Renal cortex interstitium (tissue), 11 donors: ENCODE data around the gene RNPS1. TPM values are rescaled to one million over a fixed set of nuclear protein-coding genes. Genes with fewer than 3 reads are reported as not detected.
"Not testable (repeated sequence)": the region's sequence is repeated elsewhere in the genome, so short reads cannot be mapped to it uniquely, and the experiment has no call there.

ENCODE experiments used
- DNase-seq, 11 donors: peaks; one replicate each; pipeline ENCODE4 v3.0.0-alpha.2; 2013; ENCODE audit warnings: low read depth in 9 of 11, low spot score in 4 of 11; ENCODE audit errors: extremely low read depth in 1 of 11
- polyA plus RNA-seq, 3 donors: library from polyadenylated mRNA; unstranded; fragments of 120-200 nt; gene quantifications; one replicate each; pipeline ENCODE4 v1.2.1, GENCODE V29; 2013; ENCODE audit not compliant: insufficient read length in 3 of 3

The RNPS1 gene
- polyA plus RNA-seq, 3 donors = 194 to 231 (median 219) TPM

DNA sequence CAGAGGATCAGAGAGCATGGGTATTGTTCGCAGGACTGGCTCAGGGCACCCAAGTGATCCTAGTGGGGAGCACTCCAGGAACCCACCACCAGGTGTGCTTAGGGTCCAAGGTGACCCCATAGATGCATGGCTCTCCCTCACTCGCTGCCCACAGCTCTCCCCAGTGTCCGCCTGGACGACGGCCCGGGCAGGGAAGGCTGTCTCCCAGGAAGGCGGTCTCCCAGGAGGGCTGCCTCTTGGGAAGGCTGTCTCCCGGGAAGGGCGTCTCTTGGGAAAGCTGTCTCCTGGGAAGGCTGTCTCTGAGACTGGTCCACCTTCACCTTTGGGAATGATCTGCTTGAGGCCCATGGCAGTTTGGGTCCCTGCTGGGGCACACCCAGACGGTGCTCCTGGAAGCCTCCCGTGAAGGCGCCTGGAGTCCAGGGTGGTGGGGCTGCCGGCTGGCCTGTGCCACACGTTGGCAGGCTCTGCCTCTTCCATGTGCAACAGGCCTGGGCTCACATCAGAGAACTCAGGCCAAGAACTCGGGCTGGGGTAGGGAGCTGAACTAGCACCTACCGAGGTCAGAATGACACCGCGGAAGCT, 21.5 kb downstream of the RNPS1 start:
- DNase-seq = no peak

DNA sequence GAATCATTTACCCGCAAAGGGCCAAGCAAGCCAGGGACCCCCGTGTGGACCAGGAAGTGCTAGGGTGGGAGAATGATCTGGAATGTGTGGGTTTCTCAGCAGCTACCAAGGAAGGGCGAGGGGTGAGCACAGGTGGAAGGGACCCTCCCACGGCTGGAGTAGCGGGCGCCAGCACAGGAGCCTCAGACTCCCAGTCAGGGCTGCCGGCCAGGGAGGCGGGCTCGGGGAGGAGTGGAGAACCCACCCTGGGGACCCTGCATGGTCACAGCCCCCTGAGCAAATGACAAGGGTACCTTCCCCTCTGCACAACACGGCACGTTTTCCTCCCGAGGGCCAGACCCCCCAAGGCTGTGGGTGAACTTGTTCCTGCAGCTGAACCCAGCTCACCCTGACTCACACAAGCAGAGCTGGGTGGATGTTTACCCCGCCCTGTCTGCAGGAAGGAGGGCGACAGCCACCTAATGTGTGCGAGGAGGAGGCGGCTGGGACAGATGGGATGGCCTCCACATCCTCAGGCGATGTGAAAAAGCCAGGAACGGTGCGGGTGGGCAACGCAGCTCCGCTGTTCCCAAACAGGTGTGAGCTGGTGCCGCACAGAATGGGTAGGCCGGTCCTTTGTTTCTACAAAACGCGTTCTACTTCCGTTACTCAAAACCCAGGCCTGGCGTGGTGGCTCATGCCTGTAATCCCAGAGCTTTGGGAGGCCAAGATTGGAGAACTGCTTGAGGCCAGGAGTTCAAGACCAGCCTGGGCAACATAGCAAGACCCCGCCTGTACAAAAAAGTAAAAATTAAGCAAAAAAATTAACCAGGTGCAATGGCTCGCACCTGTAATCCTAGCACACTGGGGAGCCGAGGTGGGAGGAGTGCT, 22.8 kb downstream of the RNPS1 start:
- DNase-seq = no peak

DNA sequence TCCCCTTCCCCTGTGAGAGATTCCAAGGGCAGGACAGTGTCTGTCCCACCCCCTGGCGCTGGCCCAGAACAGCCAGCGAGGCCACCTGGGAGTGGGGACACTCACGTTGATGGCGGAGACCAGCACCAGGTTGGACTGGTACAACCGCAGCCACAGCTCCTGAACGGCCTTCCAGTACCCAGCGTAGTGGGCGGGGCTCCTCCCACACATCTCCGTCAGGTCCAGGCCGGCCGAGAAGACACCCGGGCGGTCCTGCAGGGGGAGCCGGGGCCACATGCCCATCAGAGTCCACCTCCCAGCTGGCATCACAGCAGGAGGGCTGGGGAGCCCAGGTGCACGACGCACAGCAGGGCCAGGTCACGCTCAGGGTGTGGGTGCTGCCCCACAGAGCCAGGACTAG, 23.6 kb downstream of the RNPS1 start:
- no peak for DNase-seq

DNA sequence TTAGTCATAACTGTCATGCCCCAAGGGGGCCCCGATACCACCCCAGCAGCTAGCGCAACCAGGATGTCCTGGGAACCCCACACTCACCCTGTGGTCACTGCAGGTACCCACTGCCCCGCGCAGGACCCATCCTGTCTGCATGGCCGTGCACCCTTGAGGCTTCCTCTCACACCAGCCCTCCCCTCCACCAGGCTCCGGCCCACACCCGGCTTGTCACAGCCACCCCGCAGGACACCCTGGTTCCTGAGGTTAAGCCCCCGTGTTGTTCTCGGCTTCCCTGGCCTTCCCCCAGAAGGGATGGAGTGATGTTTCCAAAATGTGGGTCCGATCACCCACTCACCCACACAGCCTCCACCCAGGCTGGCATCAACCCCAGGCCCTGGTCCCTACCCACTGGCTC, 24.1 kb downstream of the RNPS1 start:
- no peak for DNase-seq

DNA sequence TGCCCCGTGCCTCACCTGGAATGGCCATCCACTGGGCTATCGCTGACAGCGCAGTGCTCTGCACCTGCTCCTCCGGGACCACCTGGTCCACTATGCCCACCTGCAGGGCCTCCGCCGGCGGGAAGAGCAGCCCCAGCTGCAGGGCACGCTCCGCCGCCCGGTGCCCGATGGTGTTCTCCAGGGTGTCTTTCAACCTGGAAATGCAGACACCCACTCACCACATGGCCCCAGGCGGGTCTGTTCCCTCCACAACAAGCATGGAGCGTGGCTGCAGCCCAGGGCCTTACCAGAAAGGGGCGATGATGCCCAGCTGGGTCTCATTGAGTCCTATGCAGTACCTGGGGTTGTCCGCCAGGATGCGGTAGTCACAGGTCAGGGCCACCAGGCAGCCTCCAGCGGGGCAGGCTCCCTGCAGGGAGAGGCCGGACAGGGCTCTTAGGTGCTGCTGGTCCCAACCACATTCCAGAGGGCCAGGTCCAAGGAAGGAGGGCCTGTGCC, 24.8 kb downstream of the RNPS1 start:
- no peak for DNase-seq

DNA sequence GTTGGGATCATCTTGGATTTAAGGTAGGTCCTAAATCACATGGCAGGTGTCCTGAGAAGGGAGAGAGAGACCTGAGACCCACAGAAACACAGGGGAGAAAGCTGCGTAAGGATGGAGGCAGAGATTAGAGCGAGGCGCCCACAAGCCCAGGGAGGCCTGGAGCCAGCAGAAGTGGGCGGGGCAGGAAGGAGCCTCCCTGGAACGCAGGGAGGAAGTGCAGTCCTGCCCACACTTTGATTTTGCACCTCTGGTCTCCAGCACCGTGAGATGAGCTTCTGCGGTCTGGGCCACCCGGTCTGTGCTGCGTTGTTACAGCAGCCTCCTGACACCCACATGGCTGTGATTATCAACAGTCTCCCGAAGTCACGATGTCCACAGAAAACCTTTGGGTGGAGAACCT, 25.3 kb downstream of the RNPS1 start:
- DNase-seq = no peak

DNA sequence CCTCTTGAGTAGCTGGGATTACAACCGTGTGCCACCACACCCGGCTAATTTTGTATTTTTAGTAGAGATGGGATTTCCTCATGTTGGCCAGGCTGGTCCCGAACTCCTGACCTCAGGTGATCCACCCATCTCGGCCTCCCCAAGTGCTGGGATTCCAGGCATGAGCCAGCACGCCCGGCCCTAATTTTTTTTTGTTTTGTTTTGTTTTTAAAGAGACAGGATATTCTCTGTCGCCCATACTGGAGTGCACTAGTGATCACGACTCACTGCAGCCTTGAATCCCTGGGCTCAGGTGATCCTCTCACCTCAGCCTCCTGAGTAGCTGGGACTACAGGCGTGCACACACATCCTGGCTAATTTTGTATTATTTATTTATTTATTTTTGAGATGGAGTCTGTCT, 27.6 kb downstream of the RNPS1 start:
- not testable (repeated sequence) for DNase-seq

DNA sequence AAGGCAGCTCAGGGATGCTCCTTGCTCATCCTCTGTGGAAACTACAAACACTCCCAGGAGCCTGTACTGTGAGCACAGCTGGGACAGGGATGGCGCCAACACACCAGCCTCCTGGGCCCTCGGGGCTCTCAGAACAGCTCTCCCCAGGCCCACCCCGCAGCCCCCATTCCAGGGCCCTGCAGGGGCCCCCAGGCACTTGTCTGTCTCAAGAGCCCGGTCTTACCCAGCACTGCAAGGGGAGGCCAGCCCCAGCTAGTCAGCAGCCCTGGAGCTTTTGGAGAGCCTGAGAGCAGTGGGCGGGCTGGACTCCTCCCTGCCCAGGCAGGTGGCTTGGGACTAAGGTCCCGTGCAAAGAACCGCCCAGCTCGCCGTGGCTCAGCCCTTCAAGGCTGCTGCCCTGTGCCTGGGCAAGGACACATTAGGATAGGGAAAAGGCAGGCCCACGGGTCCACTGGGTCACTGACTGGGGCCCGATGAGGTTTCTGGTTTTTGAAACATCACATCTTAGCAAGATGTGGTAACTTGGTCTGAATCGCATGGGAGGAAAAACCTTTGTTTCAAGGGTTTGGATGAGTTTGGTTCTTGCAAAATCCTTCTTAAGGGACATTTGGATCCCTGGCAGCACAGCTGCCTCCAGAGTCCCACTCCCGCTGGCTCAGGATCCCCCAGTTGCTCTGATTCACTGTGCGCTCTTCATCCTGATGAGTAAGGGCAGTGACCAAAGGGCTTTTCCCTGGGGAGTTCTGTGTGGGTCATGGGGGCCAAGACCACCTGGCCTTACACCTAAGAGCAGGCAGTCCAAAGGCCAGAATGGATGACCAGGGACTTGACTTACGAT, 28.9 kb downstream of the RNPS1 start:
- DNase-seq = no peak

DNA sequence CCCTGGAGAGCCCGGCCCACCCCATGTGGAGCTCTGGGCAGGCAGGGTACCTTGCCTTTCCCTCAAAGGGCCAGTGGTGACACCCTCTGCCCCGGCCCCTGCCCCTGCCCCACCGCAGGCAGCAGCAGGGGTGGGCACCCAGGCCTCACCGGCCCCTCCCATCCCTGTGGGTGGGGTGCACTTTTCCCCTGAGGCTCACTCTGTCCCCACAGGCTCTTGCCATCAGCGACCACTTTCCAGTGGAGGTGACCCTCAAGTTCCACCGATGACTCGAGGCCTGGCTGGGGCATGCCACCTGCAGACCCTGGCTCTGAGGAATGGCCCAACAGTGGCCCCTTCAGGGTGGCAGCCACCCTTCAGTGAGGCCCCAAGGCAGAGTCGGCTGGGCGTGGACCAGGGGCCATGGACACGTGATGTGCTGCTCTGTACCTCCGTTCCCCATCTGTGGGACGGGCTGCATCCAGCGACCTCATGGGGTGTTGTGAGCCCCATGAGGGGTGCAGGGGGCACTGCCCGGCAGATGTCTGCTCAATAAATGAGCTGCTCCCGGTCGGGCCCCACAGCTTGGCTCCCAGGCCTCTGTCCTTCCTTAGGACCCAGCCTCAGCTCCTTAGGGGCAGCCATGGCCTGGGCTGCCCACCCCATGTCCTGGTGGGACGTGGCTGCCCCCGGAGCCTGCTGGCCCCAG, 29.6 kb downstream of the RNPS1 start:
- DNase-seq = no peak

DNA sequence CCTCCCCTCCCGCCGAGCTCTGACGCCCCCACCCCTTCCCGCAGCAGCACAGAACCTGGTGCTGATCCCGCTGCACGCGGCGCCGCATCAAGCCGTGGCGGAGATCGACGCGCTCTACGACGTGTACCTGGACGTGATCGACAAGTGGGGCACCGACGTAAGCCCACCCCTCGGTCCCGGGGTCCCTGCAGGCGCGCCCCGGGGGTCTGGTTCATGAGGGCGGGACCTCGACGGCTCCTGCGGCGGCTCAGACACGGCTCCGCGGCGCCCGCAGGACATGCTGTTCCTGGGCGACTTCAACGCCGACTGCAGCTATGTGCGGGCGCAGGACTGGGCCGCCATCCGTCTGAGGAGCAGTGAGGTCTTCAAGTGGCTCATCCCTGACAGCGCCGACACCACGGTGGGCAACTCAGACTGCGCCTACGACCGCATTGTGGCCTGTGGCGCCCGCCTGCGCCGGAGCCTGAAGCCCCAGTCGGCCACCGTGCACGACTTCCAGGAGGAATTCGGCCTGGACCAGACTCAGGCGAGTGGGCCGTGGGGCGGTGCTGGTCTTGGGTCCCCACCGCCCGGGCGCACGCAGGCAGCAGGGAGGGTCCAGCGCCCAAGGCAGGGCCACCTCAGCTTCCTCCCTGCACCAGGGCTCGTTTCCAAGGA, 30.3 kb downstream of the RNPS1 start:
- DNase-seq = no peak

DNA sequence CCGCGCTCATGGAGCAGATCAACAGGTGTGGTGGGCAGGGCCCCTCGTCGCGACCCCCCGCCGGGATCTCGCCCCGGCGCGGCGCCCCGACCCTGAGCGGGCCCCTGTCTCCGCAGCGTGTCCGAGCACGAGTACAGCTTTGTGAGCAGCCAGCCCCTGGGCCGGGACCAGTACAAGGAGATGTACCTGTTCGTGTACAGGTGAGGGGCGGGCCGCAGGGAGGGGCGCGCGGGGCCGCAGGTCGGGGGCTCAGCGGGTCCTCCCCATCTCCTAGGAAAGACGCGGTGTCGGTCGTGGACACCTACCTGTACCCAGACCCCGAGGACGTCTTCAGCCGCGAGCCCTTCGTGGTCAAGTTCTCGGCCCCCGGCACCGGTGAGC, 30.8 kb downstream of the RNPS1 start:
- no peak for DNase-seq

DNA sequence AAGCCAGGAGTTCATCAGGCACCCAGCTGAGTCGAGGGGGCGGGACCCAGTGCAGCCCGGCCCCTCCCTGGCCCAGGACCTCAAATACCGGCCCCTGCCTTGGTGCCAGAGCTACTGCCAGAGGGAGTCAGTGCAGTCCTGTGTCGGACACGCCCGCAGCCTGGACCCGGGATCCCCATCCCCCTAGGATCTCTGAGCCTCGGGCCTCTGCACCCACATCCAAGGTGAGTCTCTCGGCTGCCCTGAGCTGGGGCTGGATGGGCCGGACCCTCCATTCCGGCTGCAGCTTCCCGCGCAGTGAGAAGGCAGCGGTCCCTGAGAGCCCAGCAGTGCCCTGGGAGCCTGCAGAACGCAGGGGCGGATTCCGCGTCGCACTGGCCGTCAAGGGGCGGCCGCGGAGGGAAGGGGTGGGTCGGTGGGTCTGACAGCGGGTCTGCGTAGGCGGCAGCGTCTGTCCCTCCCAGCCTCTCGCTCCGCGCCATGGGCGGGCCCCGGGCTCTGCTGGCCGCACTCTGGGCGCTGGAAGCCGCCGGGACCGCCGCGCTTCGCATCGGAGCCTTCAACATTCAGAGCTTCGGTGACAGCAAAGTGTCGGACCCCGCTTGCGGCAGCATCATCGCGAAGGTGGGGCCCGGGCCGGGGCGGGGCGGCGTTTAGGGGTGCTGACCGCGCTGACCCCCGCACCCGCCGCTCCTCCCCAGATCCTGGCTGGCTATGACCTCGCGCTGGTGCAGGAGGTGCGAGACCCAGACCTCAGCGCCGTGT, 31.4 kb downstream of the RNPS1 start, which contains the start of gene DNASE1L2:
TSS of gene DNASE1L2 (plus strand) at position 108 of the 765 bp plus-strand sequence. CDS start at position 481, 373 bp downstream.
- no peak for DNase-seq

DNA sequence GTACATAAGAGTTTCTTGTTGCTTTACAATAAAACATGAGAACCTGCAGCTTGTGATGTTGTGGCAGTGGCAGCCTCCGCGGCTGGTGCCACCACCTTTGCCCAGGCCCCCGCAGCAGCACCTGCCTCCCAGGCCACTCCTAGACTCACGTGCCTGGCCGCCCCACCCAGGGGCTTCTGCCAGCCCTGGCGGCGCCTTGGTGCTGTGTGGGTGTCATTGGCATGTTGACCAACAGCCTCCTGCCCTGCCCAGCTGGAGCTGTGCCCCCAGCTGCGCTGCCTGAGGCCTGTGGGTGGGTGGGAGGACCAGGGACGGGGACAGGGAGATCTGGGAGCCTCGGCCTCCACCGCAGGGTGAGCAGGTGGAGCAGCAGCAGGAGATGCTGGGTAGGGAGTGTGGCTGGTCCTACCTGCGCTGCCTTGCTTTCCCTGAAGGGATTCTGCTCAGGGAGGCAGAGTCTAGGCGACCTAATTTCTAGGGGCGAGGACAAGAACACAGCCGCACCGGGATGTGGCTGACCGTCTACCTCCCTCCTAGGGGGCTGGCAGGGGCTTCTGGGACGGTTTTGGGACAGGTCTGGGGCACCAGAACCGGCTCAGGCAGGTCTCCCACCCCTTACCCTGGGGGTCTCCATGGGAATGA, 32.1 kb downstream of the RNPS1 start:
- DNase-seq = no peak

DNA sequence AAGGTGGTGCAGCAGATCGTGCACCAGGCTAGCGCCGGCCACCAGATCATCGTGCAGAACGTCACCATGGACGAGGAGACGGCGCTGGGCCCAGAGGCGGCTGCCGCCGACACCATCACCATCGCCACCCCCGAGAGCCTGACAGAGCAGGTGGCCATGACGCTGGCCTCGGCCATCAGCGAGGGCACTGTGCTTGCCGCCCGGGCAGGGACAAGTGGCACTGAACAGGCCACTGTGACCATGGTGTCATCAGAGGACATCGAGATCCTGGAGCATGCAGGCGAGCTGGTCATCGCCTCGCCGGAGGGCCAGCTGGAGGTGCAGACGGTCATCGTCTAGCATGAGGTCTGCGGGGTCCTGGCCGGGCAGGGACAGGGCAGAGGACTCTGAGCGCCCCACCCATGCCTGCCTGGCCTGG, 32.7 kb downstream of the RNPS1 start:
- DNase-seq = no peak

DNA sequence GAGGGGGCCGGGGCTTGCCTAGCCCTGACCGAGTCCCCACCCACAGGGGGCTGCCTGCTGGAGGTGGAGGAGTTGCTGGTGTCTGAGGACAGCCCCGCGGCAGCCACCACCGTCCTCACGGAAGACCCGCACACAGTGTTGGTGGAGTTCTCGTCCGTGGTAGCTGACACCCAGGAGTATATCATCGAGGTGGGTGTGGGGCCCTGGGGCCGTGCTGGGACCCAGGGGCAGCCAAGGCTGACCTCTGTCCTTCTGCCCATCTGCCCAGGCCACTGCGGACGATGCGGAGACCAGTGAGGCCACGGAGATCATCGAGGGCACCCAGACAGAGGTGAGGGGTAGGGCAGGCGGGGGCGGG, 33.1 kb downstream of the RNPS1 start:
- no peak for DNase-seq

DNA sequence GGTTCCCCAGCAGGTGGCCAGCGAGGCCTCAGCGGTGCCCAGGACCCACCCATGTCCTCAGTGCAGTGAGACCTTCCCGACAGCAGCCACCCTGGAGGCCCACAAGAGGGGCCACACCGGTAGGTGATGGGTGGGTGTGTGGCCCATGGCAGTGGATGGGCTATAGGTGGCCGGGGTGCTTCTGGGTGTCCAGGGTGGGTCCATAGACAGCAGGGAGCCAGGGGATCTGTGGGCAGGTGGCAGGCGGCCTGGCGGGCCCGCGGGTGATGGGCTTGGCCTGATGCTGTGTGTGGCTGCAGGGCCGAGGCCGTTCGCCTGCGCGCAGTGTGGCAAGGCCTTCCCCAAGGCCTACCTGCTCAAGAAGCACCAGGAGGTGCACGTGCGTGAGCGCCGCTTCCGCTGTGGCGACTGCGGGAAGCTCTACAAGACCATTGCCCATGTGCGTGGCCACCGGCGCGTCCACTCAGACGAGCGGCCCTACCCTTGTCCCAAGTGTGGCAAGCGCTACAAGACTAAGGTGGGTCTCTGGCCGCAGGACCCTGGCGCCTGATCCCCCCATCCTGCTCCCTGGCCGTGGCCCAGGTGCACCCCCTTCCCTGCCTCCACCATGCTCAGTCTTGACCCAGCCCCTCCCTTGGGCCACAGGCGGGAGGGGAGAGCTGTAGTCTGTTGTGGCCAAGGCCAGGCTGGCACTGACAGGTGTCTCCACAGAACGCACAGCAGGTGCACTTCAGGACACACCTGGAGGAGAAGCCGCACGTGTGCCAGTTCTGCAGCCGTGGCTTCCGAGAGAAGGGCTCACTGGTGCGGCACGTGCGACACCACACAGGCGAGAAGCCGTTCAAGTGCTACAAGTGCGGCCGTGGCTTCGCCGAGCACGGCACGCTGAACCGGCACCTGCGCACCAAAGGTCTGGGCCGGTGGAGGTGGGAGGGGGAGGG, 33.8 kb downstream of the RNPS1 start:
- no peak for DNase-seq
